PC-3 (cell line): ENCODE measurements around the gene LMTK2.

Experiments
- CTCF ChIP-seq: fragments of 300-600 bp; sonication (generic); conservative IDR thresholded peaks from 2 replicates; pipeline ENCODE4 v1.5.1; 2017; ENCODE audit warnings: antibody characterized with exemption, low read depth, mild to moderate bottlenecking, low read length
- EZH2 ChIP-seq: fragments of 300-600 bp; sonication (generic); IDR thresholded peaks from one replicate; pipeline ENCODE4 v1.6.1; 2017; ENCODE audit warnings: antibody characterized with exemption, mild to moderate bottlenecking, low read length; ENCODE audit not compliant: unreplicated experiment

DNA sequence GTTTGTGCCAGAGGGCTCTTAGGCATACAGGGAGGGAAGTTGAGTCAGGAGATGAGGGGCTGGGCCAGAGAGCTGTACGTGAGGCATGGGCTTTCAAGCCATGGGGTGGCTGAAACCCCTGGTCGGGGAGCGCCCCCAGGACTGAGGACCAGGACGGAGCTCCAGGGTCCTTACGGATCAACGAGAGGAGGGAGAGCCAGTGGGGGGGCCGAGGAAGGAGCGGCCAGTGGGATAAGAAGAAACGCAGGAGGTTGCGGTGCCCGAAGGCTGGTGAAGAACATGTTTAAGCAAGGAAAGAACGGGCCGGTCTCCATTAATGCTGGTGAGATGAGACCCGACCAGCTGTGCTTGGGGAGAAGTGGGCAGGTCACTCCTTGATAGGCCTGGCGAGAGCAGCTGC lies 61.0 kb downstream of the LMTK2 start:
- TF ChIP-seq CTCF (no peak), EZH2 (no peak)
